ENCODE data around the gene ITGA8.
"Not testable (repeated sequence)": the region's sequence is repeated elsewhere in the genome, so short reads cannot be mapped to it uniquely, and the experiment has no call there.

Gene ITGA8

DNA sequence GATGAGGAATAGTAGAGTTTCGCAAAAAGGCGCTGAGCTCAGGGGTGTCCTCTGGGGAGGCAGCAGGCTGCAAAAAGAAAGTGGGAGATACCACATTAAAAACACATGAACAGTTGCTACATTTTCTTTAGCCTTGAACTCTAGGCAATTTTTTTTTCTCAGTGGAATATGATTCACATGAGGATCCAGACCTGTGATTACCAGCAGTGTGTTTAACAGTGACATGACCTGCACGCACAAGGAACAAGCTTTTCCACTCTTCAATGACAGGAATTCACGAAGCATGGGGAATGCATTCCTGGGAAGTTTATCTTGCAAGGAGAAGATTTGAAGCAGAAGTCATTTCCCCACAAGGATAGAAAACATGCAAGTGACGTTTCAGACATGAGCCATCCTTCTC is 161.6 kb downstream of the ITGA8 start:
- DNase-seq (ENCODE audit: low read depth, low spot score): no peak

DNA sequence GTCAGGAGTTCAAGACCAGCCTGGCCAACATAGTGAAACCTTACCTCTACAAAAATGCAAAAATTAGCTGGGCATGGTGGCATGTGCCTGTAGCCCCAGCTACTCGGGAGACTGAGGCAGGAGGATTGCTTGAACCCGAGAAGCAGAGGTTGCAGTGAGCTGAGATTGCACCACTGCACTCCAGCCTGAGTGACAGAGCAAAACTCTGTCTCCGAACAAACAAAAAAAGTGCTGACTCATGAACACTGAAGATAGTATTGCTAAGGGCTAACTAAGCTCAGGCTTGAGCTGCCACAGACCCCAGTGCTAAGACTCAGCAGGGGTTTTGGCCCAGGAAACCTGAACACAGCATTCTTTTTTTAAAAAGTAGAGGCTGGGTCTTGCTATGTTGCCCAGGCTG is 162.6 kb downstream of the ITGA8 start:
- not testable (repeated sequence) for DNase-seq (ENCODE audit: low read depth, low spot score)

DNA sequence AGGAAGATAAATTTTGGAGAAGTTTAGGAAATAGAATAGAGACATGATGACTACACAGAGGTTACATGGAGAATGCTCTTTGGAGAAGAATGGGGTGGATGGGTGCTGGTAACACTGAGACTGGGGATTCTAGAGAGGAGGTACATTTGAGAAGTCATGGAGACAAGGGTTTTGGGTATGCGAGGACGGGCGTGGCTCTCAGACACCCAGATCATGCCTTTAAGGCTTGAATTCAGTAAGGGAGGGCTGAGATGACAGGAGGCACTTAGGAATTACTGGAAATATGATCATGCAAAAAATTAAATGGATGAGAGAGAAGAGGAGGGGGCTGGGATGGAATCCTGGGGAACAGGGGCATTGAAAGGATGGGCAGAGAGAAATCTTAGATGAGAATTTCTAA is 168.8 kb downstream of the ITGA8 start:
- no peak for DNase-seq (ENCODE audit: low read depth, low spot score)

DNA sequence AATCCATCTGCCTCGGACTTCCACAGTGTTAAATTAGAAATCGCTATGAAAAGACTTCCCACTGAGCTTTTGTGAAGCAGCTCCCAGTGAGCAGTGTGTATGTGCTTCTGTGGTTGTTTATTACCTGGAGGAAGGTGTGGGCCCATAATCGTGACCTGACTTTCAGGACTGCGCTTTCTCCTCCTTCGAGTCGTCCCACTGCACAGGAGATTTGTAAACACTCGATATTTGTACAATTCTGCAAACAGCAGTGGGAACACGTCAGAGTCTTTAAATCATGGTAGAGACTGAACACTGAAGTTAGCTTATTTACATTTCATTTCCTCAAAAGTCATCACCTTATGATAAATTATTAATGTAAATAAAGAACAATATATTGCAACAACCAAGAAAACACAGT is 171.4 kb downstream of the ITGA8 start:
- DNase-seq (ENCODE audit: low read depth, low spot score): no peak

DNA sequence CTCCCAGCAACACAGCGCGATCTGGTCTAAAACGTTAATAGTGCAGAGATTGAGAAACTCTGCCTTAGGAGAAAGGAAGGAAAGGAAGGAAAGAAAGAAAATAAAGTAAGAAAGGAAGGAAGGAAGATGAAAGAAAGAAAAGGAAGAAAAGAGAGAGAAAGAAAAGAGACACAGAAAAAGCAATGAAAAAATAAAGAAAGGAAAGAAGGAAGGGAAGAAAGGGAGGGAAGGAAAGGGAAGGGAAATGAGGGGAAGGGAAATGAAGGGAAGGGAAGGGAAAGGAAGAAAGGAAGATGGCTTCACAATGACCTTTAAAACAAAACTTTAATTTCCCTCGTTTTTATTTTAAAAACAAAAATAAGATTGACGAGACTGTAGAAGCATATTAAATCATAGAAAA is 173.1 kb downstream of the ITGA8 start:
- DNase-seq (ENCODE audit: low read depth, low spot score): no peak

DNA sequence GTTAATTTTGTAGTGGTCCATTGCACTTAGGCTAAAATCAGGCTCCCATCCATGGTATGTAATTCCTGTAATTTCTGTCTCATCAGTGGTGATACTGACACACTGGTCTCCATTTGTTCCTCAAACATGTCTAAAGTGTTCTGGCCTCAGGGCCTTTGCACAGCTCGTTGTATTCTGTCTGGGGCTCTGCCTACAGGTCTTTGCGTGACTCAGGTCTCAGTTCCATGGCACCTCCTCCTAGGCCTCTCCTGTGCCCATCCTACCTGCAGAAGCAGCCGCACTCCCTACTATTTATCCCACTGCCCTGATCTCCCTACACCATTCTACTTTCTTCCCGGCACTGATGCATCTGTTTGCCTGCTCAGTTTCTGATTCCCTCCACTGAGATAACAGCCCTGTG is 173.8 kb downstream of the ITGA8 start:
- no peak for DNase-seq (ENCODE audit: low read depth, low spot score)

DNA sequence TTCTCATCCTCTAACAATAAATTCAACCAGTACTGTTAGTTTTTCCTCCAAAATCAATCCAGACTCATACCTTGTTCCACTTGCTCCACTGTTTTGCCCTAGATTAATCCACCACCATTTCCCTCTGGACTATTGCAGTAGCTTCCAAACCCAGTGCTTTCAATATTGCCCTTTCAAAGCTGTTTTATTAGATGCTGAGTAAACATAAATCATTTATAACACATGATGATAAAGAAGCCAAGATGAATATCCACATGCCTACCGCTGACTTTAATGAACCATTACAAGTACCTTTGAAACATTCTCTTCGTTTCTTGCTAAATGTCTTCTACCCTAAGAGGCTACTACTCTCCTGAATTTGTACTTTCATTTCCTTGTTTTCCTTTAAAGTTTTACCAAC is 174.5 kb downstream of the ITGA8 start:
- DNase-seq (ENCODE audit: low read depth, low spot score): no peak

DNA sequence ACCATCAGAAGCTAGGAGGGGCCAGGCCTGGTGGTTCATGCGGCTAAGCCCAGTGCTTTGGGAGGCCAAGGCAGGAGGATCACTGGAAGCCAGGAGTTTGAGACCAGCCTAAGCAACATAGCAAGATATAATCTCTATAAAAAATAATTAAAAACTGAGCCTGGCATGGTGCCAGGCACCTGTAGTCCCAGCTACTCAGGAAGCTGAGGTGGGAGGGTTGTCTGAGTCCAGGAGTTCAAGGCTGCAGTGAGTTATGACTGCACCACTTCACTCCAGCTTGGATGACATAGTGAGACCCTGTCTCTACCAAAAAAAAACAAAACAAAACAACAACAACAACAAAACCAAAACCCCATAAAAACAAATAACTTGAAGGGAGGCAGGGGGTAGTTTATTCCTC is 175.7 kb downstream of the ITGA8 start:
- DNase-seq (ENCODE audit: low read depth, low spot score): no peak

DNA sequence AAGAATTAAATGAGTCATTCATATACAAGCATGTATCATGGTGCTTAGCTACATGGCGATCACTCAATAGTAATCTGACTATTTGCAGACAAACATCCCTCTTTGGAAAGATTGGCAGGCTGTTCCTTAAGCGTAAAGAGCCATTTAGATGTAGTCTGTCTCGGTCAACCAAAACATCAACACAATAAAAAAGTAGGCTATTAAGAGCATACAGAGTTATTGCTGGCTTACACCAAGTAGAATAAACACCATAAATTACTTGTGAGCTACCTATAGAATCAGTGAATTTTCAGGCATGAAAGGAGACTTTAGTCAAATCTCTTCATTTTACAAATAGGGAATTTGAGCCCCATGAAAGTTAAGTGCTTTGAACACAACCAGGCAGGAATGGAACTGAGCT is 176.9 kb downstream of the ITGA8 start:
- DNase-seq (ENCODE audit: low read depth, low spot score): no peak

DNA sequence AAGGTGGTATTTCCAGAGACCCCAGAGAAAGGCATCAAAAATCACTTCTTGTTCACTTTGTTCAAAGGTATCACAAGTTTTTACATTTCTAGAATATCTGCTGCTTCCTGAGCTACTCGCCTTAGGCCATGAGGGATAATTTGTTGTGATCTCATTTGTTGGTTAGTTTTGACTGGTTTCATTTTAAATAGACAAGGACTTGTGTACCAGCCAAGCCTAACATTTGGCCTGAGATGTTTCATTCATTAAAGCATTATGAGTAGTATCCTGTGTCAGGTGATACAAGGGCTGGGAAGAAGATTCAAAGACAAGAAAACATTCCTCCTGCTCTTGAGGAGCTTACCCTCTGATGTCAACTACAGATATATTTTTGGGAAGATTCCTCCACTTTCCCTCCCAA is 178.3 kb downstream of the ITGA8 start:
- no peak for DNase-seq (ENCODE audit: low read depth, low spot score)

DNA sequence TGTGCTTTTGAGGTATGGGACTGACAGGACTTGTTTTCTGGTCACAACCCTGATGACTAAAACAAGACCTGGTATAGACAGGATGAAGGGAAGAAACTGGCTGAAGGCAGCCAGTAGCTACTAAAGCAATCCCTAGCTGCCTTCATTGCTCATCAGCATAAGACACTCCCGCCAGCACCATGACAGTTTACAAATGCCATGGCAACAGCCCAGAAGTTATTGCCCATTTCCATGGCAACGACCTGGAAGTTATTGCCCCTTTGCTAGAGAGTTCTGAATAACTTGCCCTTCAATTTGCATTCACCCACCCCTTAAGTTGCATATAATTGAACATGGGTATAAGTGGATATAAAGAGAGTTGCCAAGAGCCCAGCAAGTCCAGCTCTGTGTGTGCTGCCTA is 179.0 kb downstream of the ITGA8 start:
- DNase-seq (ENCODE audit: low read depth, low spot score): peak; percentile 40

DNA sequence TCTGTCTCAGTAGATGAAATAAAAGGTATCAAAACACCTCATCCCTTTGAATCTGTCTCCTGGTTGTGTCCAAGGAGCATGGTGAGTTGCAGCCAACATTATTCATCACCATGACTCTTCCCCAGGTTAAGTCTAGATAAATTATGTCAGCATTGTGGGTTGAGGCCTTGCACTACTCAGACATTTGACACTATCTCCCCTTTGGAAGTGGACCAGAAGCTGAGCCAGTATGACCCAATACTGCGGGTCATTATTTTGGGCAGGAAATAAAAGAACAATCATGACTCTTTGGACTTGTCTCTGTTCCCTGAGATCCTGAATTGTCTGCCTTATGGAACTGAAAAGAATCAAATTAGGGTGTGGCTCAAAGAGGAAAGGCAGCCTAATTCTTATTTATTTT is 180.5 kb downstream of the ITGA8 start:
- DNase-seq (ENCODE audit: low read depth, low spot score): no peak

DNA sequence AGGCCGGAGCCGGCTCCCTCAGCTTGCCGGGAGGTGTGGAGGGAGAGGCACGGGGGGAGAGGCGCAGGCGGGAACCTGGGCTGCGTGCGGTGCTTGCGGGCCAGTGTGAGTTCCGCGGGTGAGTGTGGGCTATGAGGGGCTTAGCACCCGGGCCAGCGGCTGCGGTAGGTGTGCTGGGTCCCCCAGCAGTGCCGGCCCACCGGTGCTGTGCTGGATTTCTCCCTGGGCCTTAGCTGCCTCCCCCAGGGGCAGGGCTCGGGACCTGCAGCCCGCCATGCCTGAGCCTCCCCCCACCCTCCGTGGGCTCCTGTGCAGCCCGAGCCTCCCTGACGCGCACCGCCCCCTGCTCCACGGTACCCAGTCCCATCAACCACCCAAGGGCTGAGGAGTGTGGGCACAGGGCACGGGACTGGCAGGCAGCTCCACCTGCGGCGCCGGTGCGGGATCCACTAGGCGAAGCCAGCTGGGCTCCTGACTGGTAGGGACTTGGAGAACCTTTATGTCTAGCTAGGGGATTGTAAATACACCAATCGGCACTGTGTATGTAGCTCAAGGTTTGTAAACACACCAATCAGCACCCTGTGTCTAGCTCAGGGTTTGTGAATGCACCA is 184.7 kb downstream of the ITGA8 start:
- not testable (repeated sequence) for DNase-seq (ENCODE audit: low read depth, low spot score)

DNA sequence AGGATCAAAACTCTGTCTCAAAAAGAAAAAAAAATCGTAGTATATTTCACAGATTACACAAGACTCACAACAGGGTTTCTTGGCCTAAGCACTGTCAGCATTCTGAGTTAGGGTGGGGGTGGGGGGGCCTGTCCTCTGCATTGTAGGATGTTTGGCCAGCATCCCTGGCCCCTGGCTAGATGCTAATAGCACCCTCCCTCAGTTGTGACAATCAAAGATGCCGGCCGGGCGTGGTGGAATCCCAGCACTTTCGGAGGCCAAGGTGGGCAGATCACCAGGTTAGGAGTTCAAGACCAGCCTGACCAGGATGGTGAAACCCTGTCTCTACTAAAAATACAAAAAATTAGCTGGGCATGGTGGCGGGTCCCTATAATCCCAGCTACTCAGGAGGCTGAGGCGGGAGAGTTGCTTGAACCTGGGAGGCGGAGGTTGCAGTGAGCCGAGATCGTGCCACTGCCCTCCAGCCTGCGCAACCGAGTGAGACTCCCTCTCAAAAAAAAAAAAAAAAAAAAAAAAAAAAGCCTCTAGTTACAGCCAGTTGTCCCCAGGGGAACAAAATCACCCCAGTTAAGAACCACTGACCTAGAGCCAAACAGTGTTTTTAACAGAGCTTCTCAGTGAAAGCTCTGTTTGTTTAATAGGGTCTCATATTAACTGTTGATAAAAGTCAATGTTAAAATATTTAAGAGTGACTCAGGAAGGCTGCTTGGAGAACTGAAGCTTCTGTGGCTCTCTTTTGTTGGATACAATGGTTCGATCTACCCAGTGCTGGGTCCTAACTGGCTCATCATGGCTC is 187.6 kb downstream of the ITGA8 start:
- no peak for DNase-seq (ENCODE audit: low read depth, low spot score)

DNA sequence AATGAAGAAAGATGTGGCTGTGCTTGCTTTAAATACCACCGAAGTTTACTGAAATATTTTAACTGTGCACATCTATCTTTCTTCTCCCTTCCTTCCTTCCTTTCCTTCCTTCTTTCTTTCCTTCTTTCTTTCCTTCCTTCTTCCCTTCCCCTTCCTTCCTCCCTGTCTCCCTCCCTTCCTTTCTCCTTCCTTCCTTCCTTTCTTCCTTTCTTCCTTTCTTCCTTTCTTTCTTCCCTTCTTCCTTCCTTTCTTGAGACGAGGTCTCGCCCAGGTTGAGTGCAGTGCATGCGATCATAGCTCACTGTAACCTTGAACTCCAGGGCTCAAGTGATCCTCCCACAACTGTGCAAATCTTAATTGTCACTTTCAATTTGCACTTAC is 190.9 kb downstream of the ITGA8 start:
- DNase-seq (ENCODE audit: low read depth, low spot score): no peak

DNA sequence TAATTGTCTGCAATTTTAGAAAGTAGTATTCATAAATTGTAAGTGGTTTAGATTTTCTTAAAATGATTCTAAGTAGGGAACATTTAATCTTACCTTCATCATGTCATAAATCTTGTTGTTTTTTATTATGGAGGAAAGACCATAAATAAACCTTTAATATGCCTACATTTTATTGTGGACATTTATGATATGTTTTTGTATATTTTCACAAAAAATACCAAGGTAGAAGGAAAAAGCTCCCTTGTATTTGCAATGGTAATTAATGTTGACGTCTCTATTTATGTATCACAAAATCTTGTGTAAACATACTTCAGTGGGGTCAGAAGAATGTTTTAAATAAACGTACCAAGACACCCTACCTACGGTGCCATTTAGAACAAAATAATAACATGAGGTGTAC is 193.0 kb downstream of the ITGA8 start:
- DNase-seq (ENCODE audit: low read depth, low spot score): no peak

DNA sequence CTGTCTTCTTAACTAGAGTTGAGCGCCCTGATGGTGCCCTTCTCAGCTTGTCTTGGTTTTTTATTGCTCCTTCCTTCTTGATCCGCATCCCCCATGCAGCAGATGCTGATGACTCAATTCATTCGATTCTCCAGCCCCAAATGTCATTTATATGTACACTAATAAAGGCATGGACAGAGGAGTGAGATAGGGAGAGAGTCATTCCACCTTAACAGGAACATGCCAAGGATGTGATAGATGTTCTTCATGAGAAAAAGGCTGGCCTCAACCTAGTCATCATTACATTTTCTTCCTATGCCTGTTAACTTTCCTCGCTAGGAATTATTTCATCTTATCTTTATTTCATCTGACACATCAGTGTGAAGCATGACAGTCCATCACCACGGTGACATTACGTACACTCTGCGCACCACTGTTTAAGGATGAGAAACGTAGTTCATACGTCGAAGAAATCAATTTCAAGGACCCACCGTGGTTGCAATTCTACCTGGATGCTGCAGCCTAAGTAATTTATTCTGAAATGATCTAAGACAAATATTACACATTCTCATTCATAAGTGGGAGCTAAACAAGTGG is 198.3 kb downstream of the ITGA8 start:
- DNase-seq (ENCODE audit: low read depth, low spot score): no peak

DNA sequence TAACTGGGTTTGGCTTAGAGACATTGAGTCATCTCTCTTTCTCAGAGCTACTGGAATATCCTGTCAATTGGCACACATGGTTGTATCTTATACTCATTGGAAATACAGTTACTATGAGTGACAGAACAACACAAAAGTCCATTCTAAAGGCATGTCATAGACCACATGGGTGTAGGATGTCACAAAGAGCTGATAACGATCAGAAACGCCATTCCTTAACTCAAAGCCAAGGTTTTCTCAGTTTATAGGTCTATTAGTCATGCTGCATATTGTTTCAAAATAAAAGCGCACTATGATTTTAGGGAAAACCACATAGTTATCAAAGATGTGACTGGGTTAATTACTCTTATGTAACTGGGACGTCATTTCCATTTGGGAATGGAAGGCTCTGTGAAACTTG is 201.5 kb downstream of the ITGA8 start:
- no peak for DNase-seq (ENCODE audit: low read depth, low spot score)

DNA sequence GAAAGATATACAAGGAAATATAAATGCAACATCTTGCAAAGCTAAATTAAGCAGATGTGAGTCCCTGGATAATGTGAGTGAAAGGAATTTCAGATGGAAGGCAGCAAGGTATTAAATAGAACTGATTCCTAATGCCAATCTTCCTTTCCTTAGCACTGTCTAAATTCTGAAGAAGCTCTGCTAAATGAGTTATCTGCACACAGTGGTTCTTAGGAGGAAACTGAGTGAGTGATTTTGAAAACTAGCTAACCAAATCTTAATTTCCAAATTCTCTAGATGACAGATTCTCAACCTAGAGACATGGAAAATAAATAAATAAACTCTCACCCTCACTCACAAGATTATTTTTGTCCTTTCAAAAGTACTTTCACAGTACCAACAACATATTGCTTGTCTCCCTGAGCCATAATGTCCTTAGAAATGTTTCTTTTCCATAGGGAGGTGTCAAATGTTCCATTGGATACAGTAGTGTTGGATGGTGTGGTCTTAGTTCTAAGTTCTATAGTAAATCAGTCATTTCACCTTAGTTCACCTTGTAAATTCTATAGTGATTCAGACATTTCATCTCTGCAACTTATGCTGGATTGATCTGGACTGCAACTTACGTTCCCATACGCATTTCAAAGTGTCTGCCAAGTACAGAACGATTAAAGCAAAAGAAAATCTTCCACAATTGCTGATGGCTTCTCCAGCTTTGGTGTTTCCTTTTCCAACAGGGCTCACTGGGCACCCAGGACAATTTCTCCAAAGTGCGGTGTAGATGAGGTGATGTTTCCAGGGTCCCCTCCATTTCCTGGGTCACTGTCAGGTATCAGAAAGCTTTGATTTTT is 203.3 kb downstream of the ITGA8 start:
- no peak for DNase-seq (ENCODE audit: low read depth, low spot score)

DNA sequence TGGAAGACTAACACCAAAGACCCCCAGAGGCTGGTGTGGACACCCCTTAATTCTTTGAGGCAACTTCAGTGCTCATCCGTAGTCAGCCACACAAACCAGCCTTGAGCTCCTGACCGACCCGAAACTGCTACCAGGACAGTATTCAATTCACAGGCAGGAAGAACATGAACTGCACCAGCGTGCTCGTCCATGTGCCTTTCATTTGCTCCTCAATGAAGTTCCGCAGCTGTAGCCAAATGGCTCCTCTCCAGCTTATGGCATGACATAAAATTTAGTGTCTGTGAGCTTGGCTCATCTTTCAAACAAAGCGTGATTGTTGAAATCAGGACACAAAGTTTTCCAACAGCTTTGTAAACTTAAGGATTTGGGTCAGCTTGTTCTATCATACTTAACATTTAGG is 204.5 kb downstream of the ITGA8 start:
- no peak for DNase-seq (ENCODE audit: low read depth, low spot score)

DNA sequence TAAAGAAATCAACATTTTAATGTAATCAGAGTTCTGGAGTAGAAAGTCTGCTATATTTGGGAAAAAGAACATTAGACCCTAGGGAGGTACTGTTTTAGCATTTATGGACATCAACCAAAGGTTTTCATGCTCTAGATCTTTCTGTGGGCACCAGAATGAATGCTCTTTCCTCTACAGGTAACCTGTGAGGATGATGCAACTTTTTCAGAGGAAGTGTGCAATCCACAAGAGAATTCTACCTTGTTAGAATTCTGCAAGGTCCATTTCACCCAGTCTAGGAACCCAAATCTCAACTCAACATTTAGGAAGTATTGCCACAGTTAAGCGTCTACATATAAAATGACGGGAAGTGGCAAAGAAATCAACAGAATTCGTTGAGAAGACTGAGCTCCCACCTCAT is 208.8 kb downstream of the ITGA8 start:
- no peak for DNase-seq (ENCODE audit: low read depth, low spot score)

DNA sequence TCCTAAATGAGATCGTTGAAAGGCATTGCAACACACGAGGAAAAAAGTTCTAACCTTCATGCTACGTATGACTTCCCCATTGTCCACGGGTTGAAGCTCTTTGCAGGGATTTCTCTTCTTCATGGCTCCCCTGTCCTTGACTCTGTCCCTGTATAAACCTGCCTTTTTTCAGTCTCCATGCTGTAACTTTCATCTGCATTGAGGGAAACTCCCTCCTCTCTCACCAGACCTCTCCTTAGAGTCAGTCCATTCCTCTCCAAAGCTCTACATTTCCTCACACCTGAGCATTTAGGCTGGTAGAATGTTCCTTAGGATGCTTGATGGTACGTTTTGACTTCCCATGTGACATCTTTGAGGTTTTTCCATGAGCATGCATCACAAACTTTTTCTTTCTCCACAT is 214.4 kb downstream of the ITGA8 start:
- no peak for DNase-seq (ENCODE audit: low read depth, low spot score)
